G401.6 (cell line): ENCODE data around the gene BMPR2.

Experiments used
- FAIRE-seq: peaks from 2 replicates; lab custom pipeline; 2012; peaks lifted over from hg19 to GRCh38; lab: Jason Lieb, UNC

Gene BMPR2

GRCh38 chr2:202605174-202605573 is 229.0 kb downstream of the BMPR2 start:
- no peak for FAIRE-seq

GRCh38 chr2:202608142-202608852 is 232.2 kb downstream of the BMPR2 start:
- FAIRE-seq, result no peak

- no peak for FAIRE-seq
Measured at GRCh38 chr2:202609381-202610145, 233.4 kb downstream of the BMPR2 start.

- FAIRE-seq, result no peak
Measured at GRCh38 chr2:202610380-202610779, 234.3 kb downstream of the BMPR2 start.

GRCh38 chr2:202612145-202612544 is 236.0 kb downstream of the BMPR2 start:
- no peak for FAIRE-seq

- FAIRE-seq, result no peak
Measured at GRCh38 chr2:202613479-202613878, 237.4 kb downstream of the BMPR2 start.
